ENCODE data around the gene DPEP2NB. TPM values are rescaled to one million over a fixed set of nuclear protein-coding genes. Genes with fewer than 3 reads are reported as not detected.

Gene DPEP2NB
- total RNA-seq, 1 experiment from 2014 or later: not detected

GRCh38 chr16:67965668-67966548 lies 49.8 kb downstream of the DPEP2NB start:
- TF ChIP-seq CTCF (conservative IDR thresholded peaks at IDR 0.05): no peak
- Mint-ChIP-seq H3K4me3 (peak overlapping the region in 1 of 2 experiments; percentile 93; a peak in 2 of 5 replicates), H3K9me3 (no peaks in the 10 kb centered on the region; a peak in 1 of 5 replicates), H3K4me1 (peaks cover 37 to 42% of the 10 kb centered on the region in 2 experiments), H3K27me3 (ENCODE audit: low read depth) (peaks cover 2% of the 10 kb centered on the region), H3K36me3 (ENCODE audit: insufficient read depth in 1 of 3, low read depth in 3 of 3) (peaks cover 5 to 37% (median 23%) of the 10 kb centered on the region in 3 experiments), H3K27ac (peak overlapping the region in 1 of 3 experiments; percentile 93; a peak in 4 of 7 replicates)
- Histone ChIP-seq H3T11ph (ENCODE audit: low read length) (no peak overlapping the region), H3K9ac (ENCODE audit: extremely low read depth, insufficient read length, low read length) (no peak overlapping the region), H3K18ac (ENCODE audit: insufficient read length, low read depth, low read length) (no peak overlapping the region), H3K27me3 (ENCODE audit: insufficient read depth, low read length) (no peaks in the 10 kb centered on the region), H3K9me3 (ENCODE audit: control insufficient read depth, low read depth, low read length) (no peaks in the 10 kb centered on the region), H3K4ac (ENCODE audit: low read depth, low read length) (no peak overlapping the region), H4K5ac (ENCODE audit: insufficient read length, low read depth, low read length) (no peak overlapping the region), H3K79me2 (ENCODE audit: insufficient read depth, low read length) (no peaks in the 10 kb centered on the region; the same call in 1 of the 2 replicates), H3K23me2 (ENCODE audit: insufficient read length, low read depth, low read length, poor library complexity, severe bottlenecking) (peaks cover 3% of the 10 kb centered on the region), H4K91ac (ENCODE audit: insufficient read length, low read depth, low read length) (no peak overlapping the region), H3K27ac (ENCODE audit: insufficient read length, low read depth, low read length) (no peak overlapping the region), H4K8ac (replicated peaks; ENCODE audit: insufficient read length, low read depth, low read length) (no peak overlapping the region), H4K20me1 (ENCODE audit: control insufficient read depth, insufficient read depth, insufficient read length) (peaks cover 3% of the 10 kb centered on the region), H2AK5ac (ENCODE audit: insufficient read length, low read length) (no peak overlapping the region), H3K4me1 (ENCODE audit: insufficient read depth, low read length) (peaks cover 5% of the 10 kb centered on the region; the same call in 1 of the 2 replicates), H2BK5ac (ENCODE audit: insufficient read length, low read length) (no peak overlapping the region), H2BK15ac (ENCODE audit: low read depth, low read length) (no peak overlapping the region), H3K14ac (ENCODE audit: insufficient read depth, low read length) (peak overlapping the region; percentile 51; the same call in 1 of the 2 replicates), H3K23ac (ENCODE audit: insufficient read length, low read depth, low read length) (no peak overlapping the region), H3K4me2 (ENCODE audit: insufficient read depth, insufficient read length, low read length) (peak overlapping the region; percentile 66), H2AFZ (ENCODE audit: low read length) (no peak overlapping the region), H2BK20ac (ENCODE audit: low read depth, low read length, poor library complexity, severe bottlenecking) (no peak overlapping the region), H2BK120ac (ENCODE audit: low read depth, low read length, poor library complexity, severe bottlenecking) (no peak overlapping the region), H3K79me1 (ENCODE audit: insufficient read depth, low read depth, low read length, poor library complexity, severe bottlenecking) (peaks cover 4% of the 10 kb centered on the region), H2BK12ac (ENCODE audit: insufficient read length, low read depth, low read length) (no peak overlapping the region), H3K56ac (ENCODE audit: insufficient read length, low read depth, low read length) (no peak overlapping the region)
- no CpG with 5 or more reads among the region's 11 CpGs for WGBS (ENCODE audit: extremely low coverage, insufficient read length, low lambda C conversion rate)
- DNase-seq: no peak
